K562 (cell line): ENCODE results near the gene PACC1.

Experiments
- ETS2 ChIP-seq: IDR thresholded peaks from 2 replicates; pipeline ENCODE4 v1.6.1; 2016; ENCODE audit warnings: borderline replicate concordance, missing genetic modification characterization, mild to moderate bottlenecking, moderate library complexity, missing compliant biosample characterization; ENCODE audit not compliant: poor library complexity, severe bottlenecking
- EWSR1 ChIP-seq: fragments of 450-650 bp; IDR thresholded peaks from 2 replicates; pipeline ENCODE4 v1.6.1; 2018; ENCODE audit warnings: borderline replicate concordance, mild to moderate bottlenecking, low read depth, moderate library complexity; ENCODE audit not compliant: partially characterized antibody
- FUS ChIP-seq: fragments of 200-400 bp; formaldehyde crosslinking; optimal IDR thresholded peaks from 2 replicates; pipeline ENCODE3; 2017; ENCODE audit warnings: low read depth, low read length
- KAT7 ChIP-seq: sonication (generic); formaldehyde crosslinking; IDR thresholded peaks from 2 replicates; pipeline ENCODE4 v1.8.0; 2022; ENCODE audit warnings: missing genetic modification reagents, mild to moderate bottlenecking, borderline replicate concordance
- KDM1A ChIP-seq, 2 experiments: fragments of 450-650 bp; IDR thresholded peaks; 2 replicates each; pipeline ENCODE4 v1.6.1; 2016; ENCODE audit warnings: mild to moderate bottlenecking in 2 of 2
- ZBTB17 ChIP-seq: fragments of 450-650 bp; formaldehyde crosslinking; IDR thresholded peaks from 2 replicates; pipeline ENCODE4 v1.4.0; 2020; ENCODE audit warnings: mild to moderate bottlenecking
- ZNF197 ChIP-seq: fragments of 200-800 bp; sonication (Bioruptor generic); IDR thresholded peaks from 2 replicates; pipeline ENCODE4 v1.6.1; 2016; ENCODE audit warnings: low read depth, missing genetic modification characterization, missing compliant biosample characterization
- TF ChIP-seq, protein P1 (sequence below): fragments of 450-650 bp; IDR thresholded peaks from 2 replicates; pipeline ENCODE4 v1.6.1; 2016; ENCODE audit warnings: missing biosample characterization, missing genetic modification characterization
- TF ChIP-seq, protein P2 (sequence below), 3 experiments: IDR thresholded peaks in 2 of 3; conservative IDR thresholded peaks in 1 of 3; 2 replicates each; pipeline ENCODE4 v1.5.1; 2011 to 2012; ENCODE audit warnings: low read length in 3 of 3, mild to moderate bottlenecking in 3 of 3, control low read depth in 2 of 3, improper control_type of control experiment in 1 of 3, inconsistent platforms in 1 of 3, low read depth in 1 of 3, mixed read lengths in 1 of 3, moderate library complexity in 1 of 3; ENCODE audit not compliant: insufficient read depth in 2 of 3

DNA sequence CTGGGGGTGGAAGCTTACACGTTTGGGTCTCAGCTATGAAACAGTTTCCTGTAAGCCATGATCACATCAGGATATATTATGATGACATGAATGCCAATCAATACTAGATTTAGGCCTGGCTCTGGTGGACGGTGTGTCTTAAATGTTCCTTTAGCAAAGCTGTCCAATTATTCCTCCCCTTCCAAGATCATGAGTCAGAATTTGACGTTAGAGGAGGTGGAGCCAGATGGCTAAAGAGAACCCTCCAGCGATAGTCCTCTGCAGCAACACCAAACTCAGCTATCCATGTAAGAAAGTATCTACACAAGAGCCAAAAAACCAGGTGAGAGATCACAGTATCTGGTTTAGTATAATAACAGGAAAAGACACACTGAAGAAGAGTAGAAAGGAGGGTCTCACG lies 47.8 kb downstream of the PACC1 start:
- TF ChIP-seq EWSR1 (no peak), KAT7 (CRISPR knock-in tag) (no peak), ZBTB17 (CRISPR knock-in tag) (no peak), KDM1A (IDR thresholded peaks at IDR 0.05) (no peak), ZNF197 (CRISPR knock-in tag) (no peak), FUS (no peak), ETS2 (no peak)
- TF ChIP-seq, protein P1, sequence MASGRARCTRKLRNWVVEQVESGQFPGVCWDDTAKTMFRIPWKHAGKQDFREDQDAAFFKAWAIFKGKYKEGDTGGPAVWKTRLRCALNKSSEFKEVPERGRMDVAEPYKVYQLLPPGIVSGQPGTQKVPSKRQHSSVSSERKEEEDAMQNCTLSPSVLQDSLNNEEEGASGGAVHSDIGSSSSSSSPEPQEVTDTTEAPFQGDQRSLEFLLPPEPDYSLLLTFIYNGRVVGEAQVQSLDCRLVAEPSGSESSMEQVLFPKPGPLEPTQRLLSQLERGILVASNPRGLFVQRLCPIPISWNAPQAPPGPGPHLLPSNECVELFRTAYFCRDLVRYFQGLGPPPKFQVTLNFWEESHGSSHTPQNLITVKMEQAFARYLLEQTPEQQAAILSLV (tag) = no peak
- TF ChIP-seq, protein P2, sequence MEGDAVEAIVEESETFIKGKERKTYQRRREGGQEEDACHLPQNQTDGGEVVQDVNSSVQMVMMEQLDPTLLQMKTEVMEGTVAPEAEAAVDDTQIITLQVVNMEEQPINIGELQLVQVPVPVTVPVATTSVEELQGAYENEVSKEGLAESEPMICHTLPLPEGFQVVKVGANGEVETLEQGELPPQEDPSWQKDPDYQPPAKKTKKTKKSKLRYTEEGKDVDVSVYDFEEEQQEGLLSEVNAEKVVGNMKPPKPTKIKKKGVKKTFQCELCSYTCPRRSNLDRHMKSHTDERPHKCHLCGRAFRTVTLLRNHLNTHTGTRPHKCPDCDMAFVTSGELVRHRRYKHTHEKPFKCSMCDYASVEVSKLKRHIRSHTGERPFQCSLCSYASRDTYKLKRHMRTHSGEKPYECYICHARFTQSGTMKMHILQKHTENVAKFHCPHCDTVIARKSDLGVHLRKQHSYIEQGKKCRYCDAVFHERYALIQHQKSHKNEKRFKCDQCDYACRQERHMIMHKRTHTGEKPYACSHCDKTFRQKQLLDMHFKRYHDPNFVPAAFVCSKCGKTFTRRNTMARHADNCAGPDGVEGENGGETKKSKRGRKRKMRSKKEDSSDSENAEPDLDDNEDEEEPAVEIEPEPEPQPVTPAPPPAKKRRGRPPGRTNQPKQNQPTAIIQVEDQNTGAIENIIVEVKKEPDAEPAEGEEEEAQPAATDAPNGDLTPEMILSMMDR (IDR thresholded peaks at IDR 0.05 in 2 of 3, conservative IDR thresholded peaks at IDR 0.05 in 1 of 3; ENCODE audit: insufficient read depth in 2 of 3, low read depth in 1 of 3, low read length in 3 of 3) = no peak
